PC-9 (cell line): ENCODE results near the gene MEAK7. TPM values are rescaled to one million over a fixed set of nuclear protein-coding genes. Genes with fewer than 3 reads are reported as not detected.
A peak's percentile ranks its signal among the peaks of the same experiment; 100 is the strongest.

Source experiments
- BruUV-seq: library from RNA; stranded (reverse); fragments of 400-500 nt; replicated peaks from 2 replicates; lab custom pipeline; 2021; lab: Mats Ljungman, UMichigan
- CTCF ChIA-PET: fragments of 300-600 bp; sonication (Branson Sonifier 250); formaldehyde crosslinking; loops from one replicate; lab custom pipeline; 2022; ENCODE audit warnings: antibody characterized with exemption; lab: Charles Lee
- POLR2A ChIA-PET: fragments of 300-600 bp; sonication (Branson Sonifier 250); formaldehyde crosslinking; loops from one replicate; lab custom pipeline; 2022; ENCODE audit warnings: antibody characterized with exemption; ENCODE audit not compliant: unreplicated experiment; lab: Charles Lee
- DNase-seq, 2 experiments: peaks; one replicate each; pipeline versions ENCODE4 v3.0.0 to v3.0.0-alpha.2; 2015 to 2022; ENCODE audit warnings: mixed read lengths in 1 of 2
- H2AFZ ChIP-seq: fragments of 200-600 bp; sonication (generic); 2 replicates; pipeline ENCODE4 v1.8.1; 2017; ENCODE audit warnings: antibody characterized with exemption
- H3F3A ChIP-seq: fragments of 200-600 bp; sonication (generic); 2 replicates; pipeline ENCODE4 v1.8.1; 2017; ENCODE audit warnings: antibody characterized with exemption, mild to moderate bottlenecking, low read depth; ENCODE audit not compliant: insufficient read depth
- H3K27ac ChIP-seq: fragments of 200-600 bp; sonication (generic); 2 replicates; pipeline ENCODE4 v1.6.1; 2016; ENCODE audit warnings: mixed run types
- H3K27me3 ChIP-seq: fragments of 200-600 bp; sonication (generic); 2 replicates; pipeline ENCODE4 v1.6.1; 2016; ENCODE audit warnings: low read depth, mixed run types; ENCODE audit not compliant: insufficient read depth
- H3K36me3 ChIP-seq: fragments of 200-600 bp; sonication (generic); 2 replicates; pipeline ENCODE4 v1.6.1; 2016; ENCODE audit warnings: low read depth, mixed run types
- H3K4me1 ChIP-seq: fragments of 200-600 bp; sonication (generic); replicated peaks from 2 replicates; pipeline ENCODE4 v1.6.1; 2016; ENCODE audit warnings: mixed run types; ENCODE audit not compliant: insufficient read depth
- H3K4me2 ChIP-seq: fragments of 200-600 bp; sonication (generic); 2 replicates; pipeline ENCODE4 v1.6.1; 2017; ENCODE audit warnings: mixed run types
- H3K4me3 ChIP-seq: fragments of 200-600 bp; sonication (generic); 2 replicates; pipeline ENCODE4 v1.6.1; 2016; ENCODE audit warnings: mixed run types
- H3K79me2 ChIP-seq: fragments of 200-600 bp; sonication (generic); 2 replicates; pipeline ENCODE4 v1.6.1; 2017; ENCODE audit warnings: low read depth, mixed run types
- H3K9me2 ChIP-seq: fragments of 200-600 bp; sonication (generic); 2 replicates; pipeline ENCODE4 v1.8.1; 2017; ENCODE audit warnings: mild to moderate bottlenecking; ENCODE audit not compliant: insufficient read depth
- H3K9me3 ChIP-seq: fragments of 200-600 bp; sonication (generic); 2 replicates; pipeline ENCODE4 v1.8.1; 2016; ENCODE audit warnings: low read depth; ENCODE audit not compliant: insufficient read depth
- H4K20me1 ChIP-seq: fragments of 200-600 bp; sonication (generic); 2 replicates; pipeline ENCODE4 v1.8.1; 2017; ENCODE audit not compliant: insufficient read depth
- EZH2 ChIP-seq: fragments of 200-600 bp; sonication (generic); IDR thresholded peaks from 2 replicates; pipeline ENCODE4 v1.8.0; 2017; ENCODE audit warnings: antibody characterized with exemption, low read depth
- intact Hi-C: fragments of 100-400 bp; cut with micrococcal nuclease; formaldehyde crosslinking; loops from one replicate; pipeline ENCODE4 v1.10.0; 2022; ENCODE audit not compliant: unreplicated experiment
- total RNA-seq: library from RNA; stranded (reverse); gene quantifications from 2 replicates; pipeline ENCODE4 v1.2.3, GENCODE V29; 2021
- TF ChIP-seq, protein P1 (sequence below): fragments of 200-600 bp; sonication (generic); conservative IDR thresholded peaks from 2 replicates; pipeline ENCODE4 v1.6.1; 2017; ENCODE audit warnings: mixed run types, antibody characterized with exemption, mild to moderate bottlenecking, moderate library complexity

The MEAK7 gene
- total RNA-seq, 1 experiment from 2014 or later = 73.4 TPM

DNA sequence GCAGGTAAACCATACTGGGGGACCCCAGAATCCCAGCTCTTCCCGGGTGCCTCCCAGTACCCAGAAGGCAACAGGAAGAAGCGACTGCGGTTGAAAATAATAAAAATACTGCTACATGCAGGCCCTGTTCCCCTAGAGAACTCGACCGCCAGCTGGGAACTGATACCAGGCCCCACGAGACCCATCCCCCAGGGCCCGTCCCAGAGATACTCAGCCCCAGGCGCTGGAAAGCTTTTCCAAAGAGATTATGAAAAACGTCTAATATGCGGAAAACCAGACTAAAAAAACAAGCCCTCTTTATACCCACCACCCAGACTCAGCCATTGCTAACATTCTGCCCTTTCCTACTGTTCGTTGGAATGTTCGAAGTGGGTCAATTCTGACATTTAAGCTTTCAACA is 12.9 kb upstream of the MEAK7 start:
- CTCF ChIA-PET = no interaction called here
- TF ChIP-seq, protein P1, sequence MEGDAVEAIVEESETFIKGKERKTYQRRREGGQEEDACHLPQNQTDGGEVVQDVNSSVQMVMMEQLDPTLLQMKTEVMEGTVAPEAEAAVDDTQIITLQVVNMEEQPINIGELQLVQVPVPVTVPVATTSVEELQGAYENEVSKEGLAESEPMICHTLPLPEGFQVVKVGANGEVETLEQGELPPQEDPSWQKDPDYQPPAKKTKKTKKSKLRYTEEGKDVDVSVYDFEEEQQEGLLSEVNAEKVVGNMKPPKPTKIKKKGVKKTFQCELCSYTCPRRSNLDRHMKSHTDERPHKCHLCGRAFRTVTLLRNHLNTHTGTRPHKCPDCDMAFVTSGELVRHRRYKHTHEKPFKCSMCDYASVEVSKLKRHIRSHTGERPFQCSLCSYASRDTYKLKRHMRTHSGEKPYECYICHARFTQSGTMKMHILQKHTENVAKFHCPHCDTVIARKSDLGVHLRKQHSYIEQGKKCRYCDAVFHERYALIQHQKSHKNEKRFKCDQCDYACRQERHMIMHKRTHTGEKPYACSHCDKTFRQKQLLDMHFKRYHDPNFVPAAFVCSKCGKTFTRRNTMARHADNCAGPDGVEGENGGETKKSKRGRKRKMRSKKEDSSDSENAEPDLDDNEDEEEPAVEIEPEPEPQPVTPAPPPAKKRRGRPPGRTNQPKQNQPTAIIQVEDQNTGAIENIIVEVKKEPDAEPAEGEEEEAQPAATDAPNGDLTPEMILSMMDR = no peak
- no peak for TF ChIP-seq EZH2
- Histone ChIP-seq H2AFZ (no peak overlapping the region), H4K20me1 (no peaks in the 10 kb centered on the region), H3K9me2 (no peaks in the 10 kb centered on the region), H3K36me3 (no peaks in the 10 kb centered on the region), H3K9me3 (no peaks in the 10 kb centered on the region), H3K79me2 (no peaks in the 10 kb centered on the region), H3K4me2 (no peak overlapping the region), H3F3A (0 out of 2 replicates have a peak, but pooled peaks cover 3% of the 10 kb centered on the region), H3K4me1 (0 out of 2 replicates have a peak, but pooled peaks cover 6% of the 10 kb centered on the region), H3K27ac (no peak overlapping the region), H3K4me3 (no peak overlapping the region), H3K27me3 (no peaks in the 10 kb centered on the region)
- intact Hi-C loops = no loop called here
- POLR2A ChIA-PET = no interaction called here
- no peak for DNase-seq
- BruUV-seq = no TSS peak

DNA sequence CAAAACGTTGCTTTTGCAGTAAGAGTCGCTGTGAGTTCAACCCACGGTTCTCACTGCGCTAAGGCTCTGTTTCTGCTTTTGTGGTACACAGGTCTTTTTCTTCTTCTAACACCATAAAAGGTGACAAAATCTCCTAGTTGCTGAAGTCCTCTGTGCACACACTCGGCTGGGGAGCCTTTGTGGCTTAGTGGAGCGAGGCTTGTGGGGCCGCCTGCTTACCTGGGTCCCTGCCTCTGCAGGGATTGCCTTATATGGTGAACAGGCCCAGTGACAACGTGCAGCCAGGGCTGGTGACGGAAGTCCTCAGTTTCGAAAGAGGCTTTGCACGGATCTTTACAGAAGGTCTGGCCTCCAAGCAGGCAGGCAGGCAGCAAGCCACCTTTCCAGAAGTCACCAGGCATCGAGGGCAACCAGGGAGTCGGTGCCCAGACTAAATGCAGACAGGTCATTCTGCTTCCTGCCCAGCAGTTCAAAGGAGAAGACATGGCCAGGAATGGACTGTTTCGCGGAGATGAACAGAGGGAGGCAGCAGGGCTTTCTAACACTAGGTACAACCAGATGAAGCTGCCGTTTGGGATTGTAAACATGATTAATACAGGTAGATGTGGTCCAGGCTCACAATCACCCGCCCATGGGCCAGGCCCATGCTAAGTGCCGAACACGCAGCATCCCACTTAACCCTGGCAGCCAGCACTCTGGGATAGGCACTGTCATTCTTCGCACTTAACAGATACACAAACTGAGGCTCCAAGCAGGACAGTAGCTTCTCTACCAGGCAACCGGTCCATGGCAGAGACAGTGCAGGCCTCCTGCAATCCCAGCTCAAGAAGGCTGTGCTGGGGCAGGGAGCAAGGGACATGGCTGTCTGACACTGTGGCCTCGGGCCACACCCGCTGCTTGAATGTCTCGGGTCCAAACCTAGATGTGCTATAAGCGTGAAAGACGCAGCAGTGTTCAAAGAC is 10.7 kb upstream of the MEAK7 start:
- no peaks in the 10 kb centered on the region for H4K20me1 ChIP-seq
- peaks cover 10% of the 10 kb centered on the region; the same call in 1 of the 2 replicates for H3K4me1 ChIP-seq
- POLR2A ChIA-PET = interaction anchor here (0.6 kb wide), 1 partner anchor 84 kb away, joined by 3 read pairs; no protein-coding TSS in a partner anchor
- CTCF ChIA-PET = no interaction called here
- H3K9me2 ChIP-seq = no peaks in the 10 kb centered on the region
- no peak for TF ChIP-seq EZH2
- TF ChIP-seq, protein P1 = no peak
- DNase-seq = peak; percentile 34 to 55
- H3K79me2 ChIP-seq = no peaks in the 10 kb centered on the region
- intact Hi-C loops = loop anchor here (5.0 kb wide), 2 partner anchors 42 to 457 kb away; no protein-coding TSS in a partner anchor
- H3K4me3 ChIP-seq = no peak overlapping the region
- no peaks in the 10 kb centered on the region for H3K9me3 ChIP-seq
- H3K27me3 ChIP-seq = no peaks in the 10 kb centered on the region
- H3K4me2 ChIP-seq = no peak overlapping the region
- BruUV-seq = TSS peak; percentile 59
- H2AFZ ChIP-seq = no peak overlapping the region
- no peaks in the 10 kb centered on the region for H3K36me3 ChIP-seq
- H3F3A ChIP-seq = no peaks in the 10 kb centered on the region
- no peak overlapping the region for H3K27ac ChIP-seq

DNA sequence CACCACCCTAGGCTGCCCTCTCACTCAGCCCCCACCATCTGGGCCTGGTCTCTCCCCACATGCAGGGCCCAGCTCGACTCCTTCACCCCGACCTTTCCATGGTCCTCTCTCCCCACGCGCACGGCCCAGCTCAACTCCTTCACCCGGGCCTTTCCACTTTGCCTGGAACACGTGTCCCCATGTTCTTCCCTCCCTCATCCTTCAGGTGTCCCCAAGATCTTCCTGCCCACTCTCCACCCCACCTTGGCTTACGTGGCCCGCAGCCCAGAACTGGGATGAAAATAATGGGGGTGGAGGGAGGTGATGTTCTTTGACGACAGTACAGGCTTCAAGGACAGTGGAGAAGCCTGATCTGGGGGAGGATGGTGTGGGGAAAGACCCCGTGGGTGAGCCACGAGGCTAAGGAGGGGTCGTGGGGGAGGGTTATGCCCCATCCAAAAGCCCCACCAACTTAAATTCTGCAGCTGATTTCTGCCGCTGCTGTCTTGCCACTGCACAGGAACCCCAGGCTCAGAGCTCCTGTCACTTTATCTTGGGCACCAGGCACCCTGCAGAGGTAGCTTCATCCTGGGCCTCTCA is 9.9 kb upstream of the MEAK7 start:
- POLR2A ChIA-PET = interaction anchor here (0.5 kb wide), 1 partner anchor 305 kb away, joined by 4 read pairs; the partner anchor contains the start of gene CRISPLD2
- no peaks in the 10 kb centered on the region for H3K79me2 ChIP-seq
- no peak overlapping the region for H3K4me2 ChIP-seq

More for the DNA sequence above, 9.9 kb upstream of the MEAK7 start:
- no peak overlapping the region for H3K4me3 ChIP-seq
- H3K36me3 ChIP-seq = no peaks in the 10 kb centered on the region
- DNase-seq = no peak
- TF ChIP-seq, protein P1 = no peak
- TF ChIP-seq EZH2 = no peak
- BruUV-seq = TSS peak; percentile 88
- H3K9me2 ChIP-seq = no peaks in the 10 kb centered on the region
- intact Hi-C loops = loop anchor here (5.0 kb wide), 2 partner anchors 43 to 458 kb away; no protein-coding TSS in a partner anchor
- H2AFZ ChIP-seq = no peak overlapping the region
- H3K9me3 ChIP-seq = no peaks in the 10 kb centered on the region
- CTCF ChIA-PET = no interaction called here
- no peaks in the 10 kb centered on the region for H4K20me1 ChIP-seq
- no peaks in the 10 kb centered on the region for H3K27me3 ChIP-seq
- H3K4me1 ChIP-seq = peaks cover 10% of the 10 kb centered on the region; the same call in 1 of the 2 replicates
- no peaks in the 10 kb centered on the region for H3F3A ChIP-seq
- no peak overlapping the region for H3K27ac ChIP-seq
